ENCODE measurements around the gene NACA.
"Not testable (repeated sequence)": the region's sequence is repeated elsewhere in the genome, so short reads cannot be mapped to it uniquely, and the experiment has no call there.

The NACA gene

DNA sequence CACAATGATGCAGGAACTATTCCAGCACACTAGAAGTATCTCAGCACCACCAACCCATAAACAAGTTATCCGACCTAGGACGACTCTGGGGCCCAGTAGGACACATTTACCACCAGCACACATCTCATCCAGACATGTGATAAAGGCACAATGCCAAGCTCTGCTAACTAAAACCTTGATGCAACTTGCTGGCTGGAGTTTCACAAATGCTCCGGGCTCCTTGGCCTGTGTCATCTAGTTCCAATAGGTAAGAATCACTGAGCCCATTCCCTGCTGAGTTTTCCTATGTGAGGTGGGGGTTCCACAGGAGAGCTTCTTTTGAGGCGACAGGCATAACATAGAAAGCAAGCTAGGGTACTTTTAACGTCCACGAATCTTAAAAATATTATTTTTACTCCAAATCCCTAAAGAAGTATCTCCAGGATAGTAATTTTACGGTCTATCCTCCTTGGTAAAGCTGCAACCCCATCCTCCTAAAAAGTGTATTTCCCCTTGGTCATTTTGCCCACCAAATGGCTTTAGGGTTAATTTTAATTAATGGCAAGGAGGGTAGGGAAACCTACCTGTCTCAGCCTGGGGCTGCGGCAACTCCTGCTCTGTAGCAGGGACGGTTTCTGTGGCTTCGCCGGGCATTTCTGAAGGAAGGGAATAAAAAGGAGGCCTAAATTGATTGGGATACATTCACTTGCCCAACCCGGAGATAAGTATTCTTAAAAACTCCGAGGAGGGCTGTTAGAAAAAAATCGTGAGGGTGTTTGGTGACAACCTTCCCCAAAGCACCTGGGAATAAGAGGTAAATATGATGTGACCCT is 1.0 kb downstream of the NACA start:
- DNase-seq, result peak; percentile 70 to 71

DNA sequence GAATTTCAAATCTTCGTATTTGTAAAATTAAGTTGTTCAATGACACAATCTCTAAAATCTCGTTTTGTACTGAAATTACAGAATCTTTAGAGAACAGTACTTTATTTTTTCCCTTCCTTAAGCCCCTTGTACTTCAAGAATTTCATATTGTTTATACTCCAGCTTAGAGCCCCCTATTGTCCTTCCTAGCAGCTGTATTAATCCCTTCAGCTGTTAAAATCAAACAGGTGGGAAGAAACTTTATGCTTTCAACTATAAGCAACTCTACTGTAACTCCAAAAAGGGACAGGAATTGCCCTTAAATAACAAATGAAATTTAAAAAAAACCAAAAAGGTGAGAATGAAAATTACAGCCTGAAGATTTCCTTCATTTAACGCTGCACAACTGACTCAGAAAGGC is 1.7 kb downstream of the NACA start:
- DNase-seq, result no peak

DNA sequence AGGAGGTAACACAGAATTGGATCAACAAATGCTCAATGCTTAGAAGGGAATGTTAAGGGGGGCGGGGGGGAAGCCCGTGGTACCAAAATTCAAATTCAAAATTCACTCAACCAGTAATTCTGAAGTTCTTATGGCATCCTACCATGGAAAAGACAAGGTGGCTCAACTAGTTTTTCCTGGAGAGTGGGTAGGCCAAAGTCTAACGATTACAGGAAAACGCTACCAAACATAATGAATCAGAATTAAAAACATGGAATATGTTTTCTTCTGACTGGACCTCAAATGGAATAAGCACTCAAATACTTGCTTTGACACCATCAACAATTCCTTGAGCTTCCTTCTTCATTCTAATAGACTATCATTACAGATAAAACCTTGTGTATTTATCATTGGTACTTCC is 2.3 kb downstream of the NACA start:
- DNase-seq, result no peak

DNA sequence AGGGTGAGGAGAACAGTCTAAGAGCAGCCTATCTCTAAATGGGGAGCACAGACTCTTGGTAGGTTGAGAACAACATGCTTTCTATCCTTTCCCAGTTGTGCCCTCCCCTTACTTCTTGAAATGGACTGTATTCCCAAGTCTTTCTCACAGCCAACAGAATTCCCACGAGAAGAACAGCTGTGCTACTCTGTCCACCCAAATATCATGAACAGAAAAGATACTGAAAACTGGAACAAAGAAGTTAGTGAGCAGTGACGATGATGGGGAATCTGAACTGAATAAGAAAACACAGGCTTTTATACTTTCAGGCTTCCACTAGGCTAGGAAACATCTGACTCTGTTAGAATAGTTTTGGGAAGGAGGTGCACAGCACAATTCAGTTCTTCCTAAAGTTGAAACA is 3.4 kb downstream of the NACA start:
- no peak for DNase-seq

DNA sequence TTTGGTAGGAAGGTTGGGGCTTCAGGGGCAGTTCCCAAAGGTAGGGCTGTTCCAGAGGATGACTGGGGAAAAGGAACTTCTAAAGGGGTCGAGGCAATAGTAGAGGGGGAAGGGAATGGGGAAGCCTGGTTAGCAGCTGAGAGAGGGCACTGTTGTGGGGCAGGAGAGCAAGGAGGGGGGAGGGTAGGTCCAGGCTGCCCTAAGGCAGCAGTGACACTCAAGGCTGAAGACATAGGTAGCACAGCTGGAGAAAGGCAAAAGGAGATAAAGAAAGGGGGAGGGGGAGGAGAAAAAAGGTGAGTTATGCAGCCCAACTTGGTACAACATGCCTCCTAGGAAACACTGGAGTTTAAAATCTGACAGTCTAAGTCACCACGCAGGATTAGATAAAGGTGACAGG is 3.9 kb downstream of the NACA start:
- no peak for DNase-seq

DNA sequence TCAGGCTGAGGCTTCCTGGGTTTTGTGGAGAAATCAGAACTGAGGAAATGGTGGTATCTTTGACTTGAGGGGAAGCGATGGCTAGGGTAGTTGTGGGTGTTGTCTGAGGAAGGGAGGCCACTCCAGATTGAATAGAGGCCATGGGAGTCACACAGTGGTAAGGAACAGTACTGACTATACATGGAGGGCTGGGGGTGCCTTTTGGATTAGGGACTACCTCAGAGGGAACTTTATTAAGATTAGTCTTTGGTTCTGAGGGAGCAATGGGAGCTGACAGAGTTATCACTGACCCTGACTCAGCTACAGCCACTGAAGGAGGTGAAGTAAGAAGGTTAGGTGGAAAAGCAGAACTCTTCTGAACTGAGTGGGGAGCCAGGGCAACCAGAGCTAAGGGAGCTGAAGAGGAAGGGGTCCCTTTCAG is 4.4 kb downstream of the NACA start:
- peak; percentile 61 to 72 for DNase-seq

DNA sequence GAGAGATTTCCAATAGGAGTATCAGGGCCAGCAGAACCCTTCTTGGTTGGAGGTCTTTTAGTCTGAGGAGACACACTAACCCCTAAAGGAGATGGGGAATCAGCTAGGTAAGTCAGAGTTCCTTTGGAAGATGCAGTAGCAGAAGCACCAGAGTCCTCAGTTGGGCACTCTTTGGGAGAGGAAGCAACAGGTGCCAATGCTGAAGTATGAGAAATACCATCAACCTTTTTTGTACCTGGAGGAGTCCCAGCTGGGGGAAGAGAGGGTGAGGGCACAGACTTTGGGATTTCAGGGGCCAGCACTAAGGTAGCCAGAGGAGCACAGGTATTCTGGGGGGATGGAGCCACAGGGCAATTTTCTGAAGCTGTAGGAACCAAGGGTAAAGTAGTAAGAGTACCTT is 6.0 kb downstream of the NACA start:
- no peak for DNase-seq

DNA sequence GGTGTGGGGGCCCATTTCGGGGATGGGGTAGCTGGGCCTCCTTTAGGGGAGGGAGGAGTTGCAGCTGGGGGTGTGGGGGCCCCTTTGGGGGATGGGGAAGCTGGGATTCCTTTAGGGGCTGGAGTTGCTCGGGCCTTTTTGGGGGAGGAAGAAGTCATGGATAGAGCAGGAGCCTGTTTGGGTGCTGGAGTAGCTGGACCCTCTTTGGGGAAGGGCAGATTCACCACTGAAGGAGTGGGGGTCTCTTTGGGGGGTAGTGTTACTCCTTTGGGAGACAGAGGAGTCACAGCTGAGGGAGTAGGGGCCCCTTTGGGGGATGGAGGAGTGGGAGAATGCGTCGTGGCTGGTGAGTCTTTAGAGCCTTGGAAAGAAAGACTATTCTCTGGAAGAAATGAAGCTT is 6.5 kb downstream of the NACA start:
- no peak for DNase-seq

DNA sequence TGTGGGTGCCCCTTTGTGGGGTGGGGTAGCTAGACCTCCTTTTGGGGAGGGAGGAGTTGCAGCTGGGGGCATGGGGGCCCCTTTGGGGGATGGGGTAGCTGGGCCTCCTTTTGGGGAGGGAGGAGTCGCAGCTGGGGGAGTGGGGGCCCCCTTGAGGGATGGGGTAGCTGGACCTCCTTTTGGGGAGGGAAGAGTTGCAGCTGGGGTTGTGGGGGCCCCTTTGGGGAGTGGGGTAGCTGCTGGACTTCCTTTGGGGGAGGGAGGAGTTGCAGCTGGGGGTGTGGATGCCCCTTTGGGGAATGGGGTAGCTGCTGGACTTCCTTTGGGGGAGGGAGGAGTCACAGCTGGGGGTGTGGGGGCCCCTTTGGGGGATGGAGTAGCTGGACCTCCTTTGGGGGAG is 7.0 kb downstream of the NACA start:
- no peak for DNase-seq

DNA sequence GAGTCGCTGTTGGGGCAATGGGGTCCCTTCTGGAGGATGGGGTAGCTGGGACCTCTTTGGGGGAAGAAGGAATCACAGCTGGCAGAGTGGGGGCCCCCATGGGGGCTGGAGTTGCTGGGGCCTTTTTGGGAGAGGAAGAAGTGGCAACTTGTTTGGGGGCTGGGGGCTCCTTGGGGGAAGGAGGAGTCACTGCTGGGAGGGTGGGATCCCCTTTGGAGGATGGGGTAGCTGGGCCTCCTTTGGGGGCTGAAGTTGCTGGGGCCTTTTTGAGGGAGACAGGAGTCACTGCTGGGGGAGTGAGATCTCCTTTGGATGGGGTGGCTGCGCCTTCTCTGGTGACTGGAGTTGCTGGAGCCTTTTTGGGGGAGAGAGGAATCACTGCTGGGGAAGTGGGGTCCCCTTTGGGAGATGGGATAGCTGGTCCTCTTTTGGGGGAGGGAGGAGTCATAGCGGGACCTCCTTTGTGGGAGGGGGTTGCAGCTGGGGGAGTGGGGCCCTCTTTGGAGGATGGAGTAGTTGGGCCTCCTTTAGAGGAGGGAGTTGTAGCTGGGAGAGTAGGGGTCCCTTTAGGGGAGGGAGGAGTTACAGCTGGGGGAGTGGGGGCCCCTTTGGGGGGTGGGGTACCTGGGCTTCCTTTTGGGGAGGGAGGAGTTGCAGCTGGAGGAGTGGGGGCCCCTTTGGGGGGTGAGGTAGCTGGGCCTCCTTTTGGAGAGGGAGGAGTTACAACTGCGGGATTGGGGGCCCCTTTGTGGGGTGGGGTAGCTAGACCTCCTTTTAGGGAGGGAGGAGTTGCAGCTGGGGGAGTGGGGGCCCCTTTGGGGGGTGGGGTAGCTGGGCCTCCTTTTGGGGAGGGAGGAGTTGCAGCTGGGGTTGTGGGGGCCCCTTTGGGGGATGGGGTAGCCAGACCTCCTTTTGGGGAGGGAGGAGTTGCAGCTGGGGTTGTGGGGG is 7.9 kb downstream of the NACA start:
- DNase-seq, result no peak

DNA sequence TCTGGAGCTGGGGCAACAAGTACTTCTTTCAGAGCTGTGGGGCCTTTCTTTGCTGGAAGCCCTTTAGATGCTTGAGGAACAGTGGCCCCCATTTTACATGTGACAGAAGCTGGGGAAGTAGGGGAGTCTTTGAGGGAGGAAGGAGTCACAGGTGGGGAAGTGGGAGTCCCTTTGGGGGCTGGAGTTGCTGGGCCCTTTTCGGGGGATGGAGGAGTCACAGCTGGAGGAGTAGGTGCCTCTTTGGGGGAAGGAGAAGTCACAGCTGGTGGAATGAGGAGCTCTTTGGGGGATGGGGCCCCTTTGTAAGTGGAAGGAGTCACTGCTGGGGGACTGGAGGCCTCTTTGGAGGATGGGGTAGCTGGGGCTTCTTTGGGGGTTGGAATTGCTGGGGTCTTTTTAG is 8.6 kb downstream of the NACA start:
- DNase-seq, result no peak

DNA sequence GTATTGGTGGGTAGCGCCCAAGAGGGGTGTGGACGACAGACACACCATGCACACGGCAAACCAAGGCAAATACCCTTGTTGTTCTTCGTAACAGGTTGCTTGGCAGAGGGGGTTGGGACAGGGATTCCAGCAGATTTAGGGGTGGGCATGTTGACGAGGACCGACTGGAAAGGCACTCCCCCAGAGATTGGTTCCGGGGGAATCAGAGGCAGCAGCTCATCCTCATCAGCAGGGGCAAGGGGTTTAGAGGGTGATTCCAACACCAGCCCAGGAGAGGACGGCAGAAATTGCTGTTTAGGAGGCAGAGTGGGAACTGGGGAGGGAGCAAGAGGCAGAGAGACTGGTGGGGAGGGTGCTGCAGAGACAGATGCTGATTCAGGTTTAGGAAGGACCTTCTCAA is 9.3 kb downstream of the NACA start:
- no peak for DNase-seq

DNA sequence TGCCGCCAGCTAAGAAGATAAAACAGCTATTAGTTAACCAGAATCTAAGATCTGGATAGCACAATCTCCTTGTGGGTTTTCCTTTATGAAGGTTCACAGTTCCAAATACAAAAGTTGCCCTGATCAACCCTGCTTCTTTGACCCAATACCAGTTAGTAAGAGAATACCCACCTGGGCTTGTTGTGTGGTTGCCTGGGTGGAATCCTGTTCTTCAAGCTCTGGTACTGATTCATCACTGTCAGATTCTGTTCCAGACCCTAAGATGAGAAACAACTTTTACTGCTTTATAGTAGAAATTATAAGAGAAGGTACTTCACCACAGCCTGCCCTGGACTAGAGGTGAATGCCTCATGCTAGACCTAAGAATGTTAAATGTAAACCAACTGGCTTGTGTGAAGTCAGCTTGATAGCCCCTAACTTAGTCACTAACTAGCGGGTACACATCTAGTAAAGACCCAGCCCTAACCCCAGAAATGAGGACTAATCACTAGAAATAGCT is 10.6 kb downstream of the NACA start:
- DNase-seq, result no peak

DNA sequence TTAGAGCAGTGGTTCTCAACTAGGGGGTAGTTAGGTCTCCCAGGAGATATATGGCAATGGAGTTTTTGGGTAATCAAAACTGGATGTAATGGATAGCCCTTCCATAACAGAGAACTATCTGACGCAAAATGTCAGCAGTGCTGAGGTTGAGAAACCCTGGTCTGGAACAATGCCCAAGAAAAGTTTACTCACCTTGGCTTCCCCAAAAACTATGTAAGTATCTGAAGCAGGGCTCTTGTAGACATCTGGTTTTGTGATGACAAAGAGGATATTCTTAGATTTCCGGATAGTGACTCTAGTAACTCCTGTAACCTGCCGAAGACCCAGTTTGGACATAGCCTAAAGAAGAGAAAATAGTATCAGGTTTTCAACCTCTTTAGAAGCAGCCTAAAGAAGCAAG is 11.8 kb downstream of the NACA start:
- peak; percentile 36 to 37 for DNase-seq

DNA sequence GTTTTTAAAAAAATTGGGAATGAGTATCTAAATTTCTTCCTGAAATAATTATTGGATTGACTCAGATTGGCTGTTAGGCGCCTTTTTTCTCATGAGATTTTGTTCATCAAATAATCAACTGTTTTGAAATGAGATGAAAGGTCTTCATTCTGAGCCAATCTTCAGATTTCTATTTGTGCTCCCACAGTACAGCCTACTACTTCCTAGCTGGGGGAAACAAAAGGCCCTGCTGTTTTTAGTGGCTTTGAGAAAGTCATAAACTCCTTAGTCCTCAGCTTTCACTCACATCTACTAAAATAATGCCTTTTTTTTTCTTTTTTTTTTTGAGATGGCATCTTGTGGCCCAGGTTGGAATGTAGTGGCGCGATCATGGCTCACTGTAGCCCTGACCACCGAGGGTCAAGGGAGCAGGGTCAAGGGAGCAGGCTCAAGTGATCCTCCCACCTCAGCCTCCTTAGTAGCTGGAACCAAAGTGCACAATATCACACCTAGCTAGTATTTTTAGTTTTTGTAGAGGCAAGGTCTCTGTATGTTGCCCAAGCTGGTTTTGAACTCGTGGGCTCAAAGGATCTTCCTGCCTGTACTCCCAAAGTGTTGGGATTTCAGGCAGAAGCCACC is 15.2 kb downstream of the NACA start:
- peak; percentile 37 to 55 for DNase-seq

DNA sequence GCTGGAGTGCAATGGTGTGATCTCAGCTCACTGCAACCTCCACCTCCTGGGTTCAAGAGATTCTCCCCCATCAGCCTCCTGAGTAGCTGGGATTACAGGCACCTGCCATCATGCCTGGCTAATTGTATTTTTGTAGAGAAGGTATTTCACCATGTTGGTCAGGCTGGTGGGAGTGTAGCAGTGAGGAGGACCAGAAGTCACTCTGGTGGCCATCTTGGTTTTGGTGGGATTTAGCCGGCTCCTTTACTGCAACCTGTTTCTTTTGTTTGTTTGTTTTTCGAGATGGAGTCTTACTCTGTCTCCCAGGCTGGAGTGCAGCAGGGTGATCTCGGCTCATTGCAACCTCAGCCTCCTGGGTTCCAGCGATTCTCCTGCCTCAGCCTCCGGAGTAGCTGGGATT is 20.6 kb downstream of the NACA start:
- DNase-seq, result not testable (repeated sequence)

DNA sequence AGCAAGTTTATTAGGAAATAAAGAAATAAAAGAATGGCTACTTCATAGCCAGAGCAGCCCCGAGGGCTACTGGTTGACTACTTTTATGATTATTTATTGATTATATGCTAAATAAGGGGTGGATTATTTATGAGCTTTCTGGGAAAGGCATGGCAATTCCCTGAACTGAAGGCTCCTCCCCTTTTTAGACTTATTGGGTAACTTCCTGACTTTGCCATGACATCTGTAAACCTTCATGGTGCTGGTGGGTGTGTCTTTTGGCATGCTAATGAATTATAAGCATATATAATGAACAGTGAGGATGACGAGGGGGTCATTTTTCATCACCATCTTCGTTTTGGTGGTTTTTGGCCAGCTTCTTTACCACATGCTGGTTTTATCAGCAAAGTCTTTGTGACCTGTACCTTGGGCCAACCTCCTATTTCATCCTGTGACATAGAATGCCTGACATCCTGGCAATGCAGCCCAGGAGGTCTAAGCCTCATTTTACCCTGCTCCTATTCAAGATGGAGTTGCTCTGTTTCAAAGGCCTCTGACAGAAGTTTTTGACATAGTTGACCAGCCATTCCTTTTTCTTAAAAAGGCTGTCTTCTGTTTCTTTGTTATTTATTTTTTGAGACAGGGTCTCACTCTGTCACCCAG is 26.0 kb downstream of the NACA start:
- peak; percentile 50 to 79 for DNase-seq

DNA sequence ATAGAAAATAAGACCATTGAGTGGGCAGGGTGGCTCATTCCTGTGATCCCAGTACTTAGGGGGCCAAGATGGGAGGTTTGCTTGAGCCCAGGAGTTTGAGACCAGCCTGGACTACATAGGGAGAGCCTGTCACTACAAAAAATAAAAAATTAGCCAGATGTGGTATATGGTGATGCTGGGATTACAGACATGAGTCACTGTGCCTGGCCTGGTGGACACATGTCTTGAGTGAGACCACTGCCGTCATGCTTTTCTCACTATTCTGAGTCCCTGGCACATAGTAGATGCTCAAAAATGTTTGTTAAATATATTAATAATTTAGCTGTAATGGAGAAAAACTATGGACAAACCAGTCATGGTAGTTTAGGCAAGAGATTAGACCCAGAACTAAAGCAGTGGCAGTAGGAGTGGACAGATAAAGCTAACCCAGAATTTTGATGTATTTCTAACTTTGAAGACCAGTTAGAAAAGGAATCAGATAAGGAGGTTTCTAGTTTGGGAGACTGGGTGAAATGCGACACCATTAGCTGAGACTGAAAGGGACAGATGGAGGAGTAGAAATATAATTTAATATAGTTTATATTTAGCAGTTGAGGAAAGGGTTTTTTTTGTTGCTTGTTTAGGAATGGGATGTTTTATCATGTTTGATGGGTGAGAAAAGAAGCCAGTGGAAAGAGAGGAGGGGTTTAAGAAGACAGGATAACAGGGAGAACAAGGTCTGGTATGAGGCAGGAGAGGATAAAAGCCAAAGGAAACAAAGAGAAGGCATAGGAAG is 29.6 kb downstream of the NACA start:
- no peak for DNase-seq

DNA sequence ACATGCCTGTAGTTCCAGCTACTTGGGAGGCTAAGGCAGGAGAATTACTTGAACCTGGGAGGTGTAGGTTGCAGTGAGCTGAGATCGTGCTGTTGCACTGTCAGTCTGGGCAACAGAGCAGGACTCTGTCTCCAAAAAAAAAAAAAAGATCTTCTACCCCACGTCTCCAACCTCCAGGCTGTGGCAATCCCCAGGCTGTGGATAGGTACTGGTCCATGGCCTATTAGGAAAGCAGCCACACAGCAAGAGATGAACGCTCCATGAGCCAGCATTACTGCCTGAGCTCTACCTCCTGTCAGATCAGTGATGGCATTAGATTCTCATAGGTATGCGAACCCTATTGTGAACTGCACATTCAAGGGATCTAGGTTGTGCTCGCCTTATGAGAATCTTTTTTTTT is 30.9 kb downstream of the NACA start:
- DNase-seq, result no peak

DNA sequence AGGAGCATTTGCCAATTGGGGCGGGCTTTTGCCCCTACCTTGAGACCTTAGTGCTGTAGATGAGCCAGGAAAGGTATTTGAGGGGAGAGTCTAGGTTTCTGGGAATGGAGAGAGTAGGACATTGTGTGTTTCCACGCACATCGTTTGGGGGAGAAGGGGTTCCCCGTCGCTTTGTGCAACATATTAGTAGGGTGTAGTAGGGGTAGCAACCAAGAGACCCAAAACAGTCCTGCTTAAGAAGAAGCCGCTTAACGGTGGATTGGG is 36.3 kb downstream of the NACA start:
- no peak for DNase-seq

DNA sequence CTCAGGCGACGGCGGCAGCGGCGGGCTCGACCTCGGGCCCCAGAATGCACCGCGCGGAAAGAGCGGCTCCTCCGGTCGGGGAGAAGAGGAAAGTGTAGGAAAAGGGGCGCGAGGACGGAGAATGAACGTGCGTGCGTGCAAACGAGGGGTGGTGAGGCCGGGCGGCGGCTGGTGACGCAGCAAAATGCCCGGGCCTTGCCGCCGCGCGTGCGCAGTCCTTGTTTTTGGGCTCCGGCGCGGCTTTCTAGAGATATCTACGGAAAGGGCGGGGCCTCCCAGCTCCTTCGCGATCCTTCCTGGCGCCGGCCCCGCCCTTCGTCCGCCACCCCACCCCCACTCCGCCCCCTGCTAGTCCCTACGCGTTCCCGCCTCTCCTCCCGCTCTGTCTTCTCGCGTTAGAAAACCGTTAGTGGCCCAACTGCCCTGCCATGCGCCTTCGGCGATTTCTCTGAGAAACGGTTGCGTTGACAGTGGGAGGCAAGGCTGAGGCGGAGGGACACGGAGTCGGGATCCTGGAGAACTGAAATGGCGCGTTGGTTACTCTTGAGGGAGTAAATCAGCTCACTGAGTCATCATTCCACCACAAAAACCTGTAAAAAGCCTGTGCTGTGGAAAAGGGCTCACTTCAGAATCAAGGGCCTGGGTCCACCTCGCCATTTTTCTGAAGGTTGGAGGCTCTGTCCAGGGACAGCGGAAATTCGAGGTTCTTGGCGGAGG is 36.8 kb downstream of the NACA start, which contains the start of gene PTGES3:
Gene PTGES3 (minus strand): TSS at position 156 of the 717 bp plus-strand sequence. CDS start 285 bp downstream, outside the sequence.
- peak; percentile 98 to 99 for DNase-seq

All from inflammatory macrophage (primary cell).